Right lobe of liver (tissue), 4 donors: ENCODE measurements around the gene TAGLN2.

Source experiments
- POLR2A ChIP-seq: fragments of 450-650 bp; IDR thresholded peaks from one replicate; pipeline ENCODE4 v1.6.1; 2017; ENCODE audit warnings: antibody characterized with exemption, mild to moderate bottlenecking
- TF ChIP-seq, protein P1 (sequence below), 4 donors: fragments of 200-600 bp in 3 of 4; fragments of 450-650 bp in 1 of 4; IDR thresholded peaks; one replicate each; pipeline versions ENCODE4 v1.5.1 to v1.8.0; 2016 to 2022; ENCODE audit warnings: antibody characterized with exemption in 4 of 4, mild to moderate bottlenecking in 2 of 4
- donor health status: DM: no; HTN: no; CAD: no.
- donor health status: DM: no; HTN: no; CAD: no.
- donor health status: DM: no; HTN: yes; CAD: no.

DNA sequence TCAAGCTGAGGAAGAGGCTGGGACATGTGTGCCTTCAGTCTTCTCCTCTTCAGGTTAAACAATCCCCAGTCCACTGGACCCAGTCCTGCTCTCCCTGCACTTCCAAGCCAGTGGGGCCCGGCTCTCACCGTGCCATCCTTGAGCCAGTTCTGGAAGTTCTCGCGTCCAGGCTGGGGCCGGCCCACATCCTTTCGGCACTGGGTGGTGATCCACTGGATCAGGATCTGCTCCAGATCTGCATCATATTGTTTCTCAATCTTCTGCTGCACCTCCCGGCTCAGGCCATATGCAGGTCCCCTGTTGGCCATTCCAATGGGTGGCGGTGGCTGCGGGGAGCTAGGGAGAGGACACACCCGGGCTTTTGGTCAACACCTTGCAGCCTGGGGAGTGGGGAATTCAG lies 5.1 kb downstream of the TAGLN2 start:
- TF ChIP-seq, protein P1, sequence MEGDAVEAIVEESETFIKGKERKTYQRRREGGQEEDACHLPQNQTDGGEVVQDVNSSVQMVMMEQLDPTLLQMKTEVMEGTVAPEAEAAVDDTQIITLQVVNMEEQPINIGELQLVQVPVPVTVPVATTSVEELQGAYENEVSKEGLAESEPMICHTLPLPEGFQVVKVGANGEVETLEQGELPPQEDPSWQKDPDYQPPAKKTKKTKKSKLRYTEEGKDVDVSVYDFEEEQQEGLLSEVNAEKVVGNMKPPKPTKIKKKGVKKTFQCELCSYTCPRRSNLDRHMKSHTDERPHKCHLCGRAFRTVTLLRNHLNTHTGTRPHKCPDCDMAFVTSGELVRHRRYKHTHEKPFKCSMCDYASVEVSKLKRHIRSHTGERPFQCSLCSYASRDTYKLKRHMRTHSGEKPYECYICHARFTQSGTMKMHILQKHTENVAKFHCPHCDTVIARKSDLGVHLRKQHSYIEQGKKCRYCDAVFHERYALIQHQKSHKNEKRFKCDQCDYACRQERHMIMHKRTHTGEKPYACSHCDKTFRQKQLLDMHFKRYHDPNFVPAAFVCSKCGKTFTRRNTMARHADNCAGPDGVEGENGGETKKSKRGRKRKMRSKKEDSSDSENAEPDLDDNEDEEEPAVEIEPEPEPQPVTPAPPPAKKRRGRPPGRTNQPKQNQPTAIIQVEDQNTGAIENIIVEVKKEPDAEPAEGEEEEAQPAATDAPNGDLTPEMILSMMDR (IDR thresholded peaks at IDR 0.05), result no peak
- no peak for TF ChIP-seq POLR2A
